ENCODE results near the gene OGFR. TPM values are rescaled to one million over a fixed set of nuclear protein-coding genes. Genes with fewer than 3 reads are reported as not detected.

The OGFR gene
- total RNA-seq, 2 experiments from 2014 or later = 71.1 to 73.4 TPM

DNA sequence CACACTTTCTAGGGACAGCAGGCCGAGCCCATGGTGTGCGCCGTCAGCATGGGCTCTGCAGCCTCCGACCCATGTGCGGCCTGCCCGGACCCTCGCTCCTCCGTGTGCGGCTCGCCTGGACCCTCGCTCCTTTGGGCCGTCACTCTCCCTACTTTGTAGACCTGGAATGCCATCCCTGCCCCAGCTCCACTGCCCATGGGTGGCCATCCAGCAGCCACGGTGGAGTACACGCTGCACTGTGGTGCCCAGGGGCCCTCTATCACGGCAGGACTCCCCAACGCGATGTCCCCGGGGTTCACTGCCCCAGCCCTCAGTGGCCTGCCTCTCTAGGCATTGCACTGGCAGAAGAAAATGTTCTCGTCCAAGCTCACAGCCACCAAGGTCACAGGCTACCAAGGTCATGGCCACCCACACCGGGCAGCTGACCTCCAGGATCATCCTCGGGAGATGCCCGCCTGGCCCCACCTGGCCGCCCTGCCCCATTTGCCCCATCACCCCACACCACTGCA lies 32.5 kb upstream of the OGFR start:
- H3K27me3 Mint-ChIP-seq = peaks cover 4% of the 10 kb centered on the region
- H3K36me3 Mint-ChIP-seq (ENCODE audit: low read depth) = no peaks in the 10 kb centered on the region
- ChIA-PET CTCF (no interaction called here), POLR2A (interaction anchor here (1.9 kb wide), 1 partner anchor 32 kb away, joined by 6 read pairs; no protein-coding TSS in a partner anchor)
- no peak overlapping the region for H3K27ac Mint-ChIP-seq
- H3K9me3 Mint-ChIP-seq = peaks cover 3% of the 10 kb centered on the region
- H3K4me3 Mint-ChIP-seq = no peak overlapping the region
- H3K4me1 Mint-ChIP-seq = peaks cover 36% of the 10 kb centered on the region
- DNase-seq = no peak

DNA sequence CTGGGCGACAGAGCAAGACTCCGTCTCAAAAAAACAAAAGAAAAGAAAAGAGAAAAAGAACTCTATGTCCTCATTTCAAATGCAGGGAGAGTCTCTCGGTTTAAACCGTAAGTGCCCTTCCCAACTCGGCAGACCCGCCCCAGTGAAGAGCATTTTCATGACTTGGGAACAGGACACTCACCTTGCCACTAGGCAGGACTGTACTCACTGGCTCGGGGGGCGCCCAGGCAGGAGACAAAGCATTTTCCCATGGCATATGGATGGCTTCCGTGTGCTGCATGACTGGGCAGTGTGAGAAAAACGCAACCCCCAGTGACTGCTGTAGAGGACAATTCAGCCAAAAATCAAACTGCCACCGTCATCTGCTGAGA lies 32.0 kb upstream of the OGFR start:
- Mint-ChIP-seq H3K36me3 (ENCODE audit: low read depth) (no peaks in the 10 kb centered on the region), H3K4me3 (no peak overlapping the region), H3K27me3 (peaks cover 4% of the 10 kb centered on the region), H3K4me1 (peaks cover 41% of the 10 kb centered on the region), H3K9me3 (peaks cover 5% of the 10 kb centered on the region), H3K27ac (no peak overlapping the region)
- ChIA-PET POLR2A (interaction anchor here (0.9 to 1.9 kb wide), 2 partner anchors 22 to 33 kb away, joined by 3 to 6 read pairs; no protein-coding TSS in a partner anchor), CTCF (no interaction called here)
- no peak for DNase-seq

DNA sequence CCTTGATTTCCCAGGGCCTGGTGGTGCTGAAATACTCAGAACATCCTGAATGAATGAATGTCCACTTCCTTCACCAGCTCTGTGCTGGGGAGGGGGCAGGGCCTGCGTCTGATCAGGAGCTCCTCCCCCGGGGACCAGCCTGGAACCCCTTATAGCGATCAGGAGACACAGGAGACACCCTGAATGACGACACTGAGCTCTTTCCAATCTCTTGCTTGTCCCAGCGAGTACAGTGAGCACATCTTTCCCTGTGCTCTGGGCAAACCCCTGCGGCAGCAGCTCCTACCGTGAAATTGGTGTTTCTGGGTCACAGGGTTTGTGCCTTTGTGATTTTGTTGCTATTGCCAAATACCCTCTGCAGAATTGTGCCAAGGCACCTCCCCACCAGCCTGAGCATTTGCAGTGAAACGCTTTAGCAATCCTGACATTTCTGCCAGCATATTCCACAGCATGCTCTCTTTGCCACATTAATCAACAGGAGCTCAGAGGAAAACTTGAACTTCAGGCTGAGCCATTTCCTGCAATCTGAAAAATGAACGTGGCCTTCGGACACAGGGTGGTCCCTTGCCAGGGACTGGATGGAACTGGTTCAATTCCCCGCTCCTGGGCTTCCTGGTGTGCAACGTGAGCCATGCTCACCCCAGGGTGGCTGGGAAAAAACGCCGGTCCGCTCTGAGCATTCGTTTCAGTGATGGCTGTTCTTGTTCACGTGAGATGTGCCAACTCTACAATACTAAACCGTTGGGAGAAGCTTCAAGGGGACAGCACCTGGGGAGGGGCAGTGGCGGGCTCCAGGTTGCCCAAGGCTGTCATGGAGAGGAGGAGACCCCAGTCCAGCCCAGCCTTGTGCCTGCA lies 31.4 kb upstream of the OGFR start:
- Mint-ChIP-seq H3K27me3 (peaks cover 4% of the 10 kb centered on the region), H3K4me3 (no peak overlapping the region), H3K4me1 (peaks cover 43% of the 10 kb centered on the region), H3K27ac (no peak overlapping the region), H3K36me3 (ENCODE audit: low read depth) (no peaks in the 10 kb centered on the region), H3K9me3 (peaks cover 5% of the 10 kb centered on the region)
- CTCF ChIA-PET = interaction anchor here (2.3 kb wide), 1 partner anchor 274 kb away, joined by 6 read pairs; no protein-coding TSS in a partner anchor
- POLR2A ChIA-PET = interaction anchor here (0.9 to 1.9 kb wide), 2 partner anchors 21 to 33 kb away, joined by 3 to 6 read pairs; no protein-coding TSS in a partner anchor
- no peak for DNase-seq

DNA sequence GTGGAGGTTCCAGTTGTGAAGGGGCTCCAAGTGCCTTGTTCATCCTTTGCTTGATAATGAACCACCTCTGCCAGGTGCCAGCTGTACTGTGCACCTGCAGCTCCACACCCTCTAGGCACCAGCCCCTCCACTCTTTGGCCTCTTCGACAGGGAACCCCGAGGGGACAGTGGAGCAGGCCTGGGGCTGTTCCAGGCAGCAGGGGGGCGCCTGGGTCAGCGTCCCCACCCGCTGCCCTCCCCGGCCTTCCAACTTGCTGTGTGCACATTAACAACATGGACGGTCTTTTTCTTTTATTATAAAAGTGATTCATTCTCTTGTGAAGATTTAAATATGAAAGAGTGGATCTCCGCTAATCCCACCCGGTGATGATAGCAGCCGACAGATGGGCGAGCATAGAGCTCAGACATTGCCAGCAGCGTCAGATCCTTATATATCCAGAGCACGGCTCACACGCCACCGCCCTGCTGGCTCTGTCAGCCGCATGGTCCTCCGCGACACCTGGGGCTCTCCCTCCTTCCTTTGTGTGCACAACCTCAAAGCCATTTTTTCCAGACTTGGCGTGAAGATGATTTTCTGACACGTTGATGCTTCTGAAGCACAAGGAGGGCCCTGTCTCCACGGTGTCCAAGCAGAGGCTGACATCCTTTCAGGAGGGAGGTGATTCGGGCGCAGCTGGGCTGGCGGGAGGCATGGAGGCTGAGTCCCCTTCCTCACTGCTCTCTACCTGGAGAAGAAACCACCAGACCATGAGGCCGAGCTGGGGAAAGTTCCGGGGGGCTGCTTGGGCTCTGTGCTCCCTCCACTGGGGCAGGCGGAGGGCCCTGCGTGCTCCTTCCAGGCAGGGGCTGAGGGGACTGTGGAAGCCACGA lies 30.6 kb upstream of the OGFR start:
- Mint-ChIP-seq H3K4me3 (no peak overlapping the region), H3K36me3 (ENCODE audit: low read depth) (no peaks in the 10 kb centered on the region), H3K27ac (no peak overlapping the region), H3K9me3 (peaks cover 5% of the 10 kb centered on the region), H3K27me3 (peaks cover 4% of the 10 kb centered on the region), H3K4me1 (peaks cover 48% of the 10 kb centered on the region)
- ChIA-PET CTCF (interaction anchor here (2.3 kb wide), 1 partner anchor 274 kb away, joined by 6 read pairs; no protein-coding TSS in a partner anchor), POLR2A (interaction anchor here (1.9 kb wide), 1 partner anchor 34 kb away, joined by 6 read pairs; no protein-coding TSS in a partner anchor)
- no peak for DNase-seq

DNA sequence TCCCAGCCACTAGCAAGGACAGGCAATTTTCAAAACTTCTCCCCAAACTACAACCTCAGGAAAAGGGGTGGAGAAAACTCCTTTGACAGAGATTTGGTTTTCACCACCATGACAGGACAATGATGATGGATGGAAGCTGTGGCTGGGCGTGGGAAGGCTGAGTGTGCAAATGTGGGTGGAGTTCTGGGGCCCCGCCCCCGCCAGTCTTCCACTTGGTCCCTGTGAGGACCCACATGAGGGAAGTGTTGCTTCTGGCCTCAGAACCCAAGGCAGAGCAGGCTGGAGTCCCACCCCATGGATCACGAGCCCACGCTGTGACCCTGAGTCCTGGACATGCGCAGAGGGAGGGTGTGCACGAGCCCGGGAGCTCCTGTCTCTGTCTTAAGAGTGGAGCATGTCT lies 29.9 kb upstream of the OGFR start:
- no peak overlapping the region for H3K27ac Mint-ChIP-seq
- H3K36me3 Mint-ChIP-seq (ENCODE audit: low read depth) = no peaks in the 10 kb centered on the region
- ChIA-PET POLR2A (interaction anchor here (2.3 kb wide), 1 partner anchor 34 kb away, joined by 7 read pairs; no protein-coding TSS in a partner anchor), CTCF (interaction anchor here (2.3 kb wide), 1 partner anchor 275 kb away, joined by 6 read pairs; no protein-coding TSS in a partner anchor)
- H3K27me3 Mint-ChIP-seq = peaks cover 4% of the 10 kb centered on the region
- H3K4me1 Mint-ChIP-seq = peaks cover 48% of the 10 kb centered on the region
- DNase-seq = no peak
- H3K9me3 Mint-ChIP-seq = peaks cover 5% of the 10 kb centered on the region
- H3K4me3 Mint-ChIP-seq = no peak overlapping the region

DNA sequence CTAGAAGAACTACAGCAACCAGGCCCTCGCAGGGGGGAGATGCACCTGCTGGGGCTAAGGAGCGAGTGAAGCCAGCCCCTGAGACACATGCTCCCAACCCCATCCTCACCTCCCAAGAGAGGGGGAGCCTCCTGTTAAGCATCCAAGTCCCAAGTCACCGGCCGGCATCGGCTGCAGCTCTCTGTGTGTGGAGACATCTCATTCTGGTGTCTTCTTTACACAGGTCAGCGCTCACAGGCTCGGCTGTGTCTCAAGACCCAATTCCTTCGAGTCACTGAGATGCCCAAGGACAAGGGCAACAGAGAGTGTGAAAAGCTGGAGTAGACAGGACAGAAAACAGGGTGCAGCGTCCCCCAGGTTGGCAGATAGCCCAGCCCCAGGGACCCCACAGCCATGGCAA lies 29.4 kb upstream of the OGFR start:
- no peak overlapping the region for H3K27ac Mint-ChIP-seq

DNA sequence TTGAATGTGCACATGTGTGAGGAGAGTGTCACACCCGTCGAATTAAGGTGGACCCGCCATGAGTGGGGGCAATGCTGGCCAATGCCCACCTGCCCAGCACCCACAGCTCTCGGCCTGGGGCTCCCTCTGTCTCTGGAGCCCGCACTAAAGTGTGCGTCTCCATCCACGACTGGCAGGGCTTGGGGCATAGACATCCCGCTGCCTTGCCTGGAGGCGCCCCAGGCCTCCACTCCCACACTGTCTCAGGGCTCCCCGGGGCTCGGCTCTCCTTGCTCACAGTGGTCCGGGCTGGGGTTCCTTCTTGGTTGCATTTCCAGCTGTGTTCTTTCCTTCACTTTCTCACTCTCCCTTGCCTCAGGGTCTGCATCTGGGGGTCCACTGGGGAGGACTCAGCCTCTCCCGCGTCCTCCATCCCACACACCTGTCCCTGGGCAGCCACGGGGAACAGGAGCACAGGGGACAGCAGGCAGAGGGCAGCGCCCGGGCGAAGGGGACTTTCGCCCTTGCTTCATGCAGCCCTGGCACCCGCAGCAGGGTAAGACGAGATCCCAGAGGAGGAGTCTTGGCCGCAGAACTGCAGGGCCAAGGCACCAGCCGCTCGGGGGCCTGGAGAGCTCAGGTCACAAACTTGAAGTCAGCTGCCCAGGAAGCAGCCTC lies 28.5 kb upstream of the OGFR start:
- peaks cover 5% of the 10 kb centered on the region for H3K9me3 Mint-ChIP-seq
- DNase-seq = no peak
- ChIA-PET POLR2A (interaction anchor here (1.1 to 2.3 kb wide), 2 partner anchors 18 to 36 kb away, joined by 3 to 7 read pairs; no protein-coding TSS in a partner anchor), CTCF (no interaction called here)
- H3K4me1 Mint-ChIP-seq = peaks cover 48% of the 10 kb centered on the region
- peaks cover 4% of the 10 kb centered on the region for H3K27me3 Mint-ChIP-seq
- no peaks in the 10 kb centered on the region for H3K36me3 Mint-ChIP-seq (ENCODE audit: low read depth)
- H3K4me3 Mint-ChIP-seq = peak overlapping the region; percentile 47
- peak overlapping the region; percentile 88 for H3K27ac Mint-ChIP-seq

More for the DNA sequence above, 29.4 kb upstream of the OGFR start:
- H3K36me3 Mint-ChIP-seq (ENCODE audit: low read depth) = no peaks in the 10 kb centered on the region
- H3K27me3 Mint-ChIP-seq = peaks cover 4% of the 10 kb centered on the region
- peaks cover 5% of the 10 kb centered on the region for H3K9me3 Mint-ChIP-seq
- no peak for DNase-seq
- no peak overlapping the region for H3K4me3 Mint-ChIP-seq
- peaks cover 48% of the 10 kb centered on the region for H3K4me1 Mint-ChIP-seq
- ChIA-PET CTCF (interaction anchor here (2.3 kb wide), 1 partner anchor 276 kb away, joined by 6 read pairs; no protein-coding TSS in a partner anchor), POLR2A (interaction anchor here (2.3 kb wide), 1 partner anchor 35 kb away, joined by 7 read pairs; no protein-coding TSS in a partner anchor)

DNA sequence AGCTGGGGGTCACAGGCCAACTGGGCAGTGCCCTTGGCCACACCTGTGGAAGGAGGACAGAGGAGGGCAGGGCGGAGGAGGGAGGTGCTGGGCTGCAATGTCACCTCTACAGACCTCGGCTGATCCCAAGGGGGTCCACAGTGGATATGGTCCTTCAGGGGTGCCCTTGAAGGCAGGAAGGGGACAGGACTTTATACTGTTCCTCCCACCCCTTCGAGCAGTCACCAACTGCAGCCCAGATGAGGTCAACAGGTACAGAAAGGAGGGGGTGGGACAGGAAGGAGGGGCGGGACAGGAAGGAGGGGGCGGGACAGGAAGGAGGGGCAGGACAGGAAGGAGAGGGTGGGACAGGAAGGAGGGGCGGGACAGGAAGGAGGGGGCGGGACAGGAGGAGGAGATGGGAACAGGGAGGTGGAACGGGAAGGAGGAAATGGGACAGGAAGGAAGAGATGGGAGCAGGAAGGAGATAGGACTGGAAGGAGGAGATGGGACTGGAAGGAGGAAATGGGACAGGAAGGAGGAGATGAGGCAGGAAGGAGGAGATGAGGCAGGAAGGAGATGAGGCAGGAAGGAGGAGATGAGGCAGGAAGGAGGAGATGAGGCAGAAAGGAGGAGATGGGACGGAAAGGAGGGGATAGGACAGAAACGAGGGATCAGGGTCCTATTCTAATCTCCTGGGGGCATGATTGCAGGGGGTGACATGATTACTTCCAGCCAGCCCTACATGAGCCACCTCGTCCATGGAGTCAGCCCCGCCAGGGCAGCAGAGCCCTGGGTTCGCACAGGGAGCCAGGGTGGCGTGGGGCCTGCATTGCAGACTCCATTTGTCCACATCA lies 27.7 kb upstream of the OGFR start:
- POLR2A ChIA-PET = interaction anchor here (1.1 to 2.3 kb wide), 2 partner anchors 17 to 36 kb away, joined by 3 to 7 read pairs; no protein-coding TSS in a partner anchor
- no peaks in the 10 kb centered on the region for H3K36me3 Mint-ChIP-seq (ENCODE audit: low read depth)
- H3K27ac Mint-ChIP-seq = peak overlapping the region; percentile 88
- CTCF ChIA-PET = no interaction called here
- DNase-seq = peak; percentile 82
- peaks cover 4% of the 10 kb centered on the region for H3K27me3 Mint-ChIP-seq
- peak overlapping the region; percentile 47 for H3K4me3 Mint-ChIP-seq
- H3K9me3 Mint-ChIP-seq = peaks cover 5% of the 10 kb centered on the region
- H3K4me1 Mint-ChIP-seq = peaks cover 48% of the 10 kb centered on the region

DNA sequence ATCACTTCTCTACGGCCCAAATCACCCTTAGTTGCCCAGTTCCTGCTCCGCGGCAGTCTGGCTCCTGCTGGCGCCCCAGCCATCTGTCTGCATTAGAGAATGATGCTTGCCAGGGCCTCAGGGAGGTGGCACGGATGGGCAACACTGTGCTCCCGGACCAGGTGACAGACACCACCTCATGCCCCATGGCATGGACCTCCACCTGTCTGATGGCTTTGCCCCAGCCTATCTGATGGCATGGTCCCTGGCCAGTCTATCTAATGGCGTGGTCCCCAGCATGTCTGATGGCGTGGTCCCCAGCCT lies 27.2 kb upstream of the OGFR start:
- CTCF ChIA-PET = no interaction called here
- no peak for DNase-seq
- H3K27me3 Mint-ChIP-seq = peaks cover 4% of the 10 kb centered on the region
- H3K4me3 Mint-ChIP-seq = no peak overlapping the region
- peaks cover 48% of the 10 kb centered on the region for H3K4me1 Mint-ChIP-seq
- no peaks in the 10 kb centered on the region for H3K36me3 Mint-ChIP-seq (ENCODE audit: low read depth)
- POLR2A ChIA-PET = no interaction called here
- H3K27ac Mint-ChIP-seq = peak overlapping the region; percentile 76
- peaks cover 5% of the 10 kb centered on the region for H3K9me3 Mint-ChIP-seq

DNA sequence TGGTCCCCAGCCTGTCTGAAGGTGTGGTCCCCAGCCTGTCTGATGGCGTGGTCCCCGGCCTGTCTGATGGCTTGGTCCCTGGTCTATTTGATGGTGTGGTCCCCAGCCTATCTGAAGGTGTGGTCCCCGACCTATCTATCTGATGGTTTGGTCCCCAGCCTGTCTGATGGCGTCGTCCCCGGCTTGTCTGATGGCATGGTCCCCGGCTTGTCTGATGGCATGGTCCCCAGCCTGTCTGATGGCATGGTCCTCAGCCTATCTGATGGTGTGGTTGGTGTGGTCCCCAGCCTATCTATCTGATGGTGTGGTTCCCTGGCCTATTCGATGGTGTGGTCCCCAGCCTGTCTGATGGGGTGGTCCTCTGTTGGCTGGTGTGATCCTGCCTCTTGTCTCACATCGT lies 26.6 kb upstream of the OGFR start:
- Mint-ChIP-seq H3K9me3 (peaks cover 5% of the 10 kb centered on the region), H3K36me3 (ENCODE audit: low read depth) (no peaks in the 10 kb centered on the region), H3K4me3 (no peak overlapping the region), H3K27me3 (peaks cover 4% of the 10 kb centered on the region), H3K27ac (peak overlapping the region; percentile 23), H3K4me1 (peaks cover 48% of the 10 kb centered on the region)
- CTCF ChIA-PET = no interaction called here
- POLR2A ChIA-PET = no interaction called here
- DNase-seq = no peak

DNA sequence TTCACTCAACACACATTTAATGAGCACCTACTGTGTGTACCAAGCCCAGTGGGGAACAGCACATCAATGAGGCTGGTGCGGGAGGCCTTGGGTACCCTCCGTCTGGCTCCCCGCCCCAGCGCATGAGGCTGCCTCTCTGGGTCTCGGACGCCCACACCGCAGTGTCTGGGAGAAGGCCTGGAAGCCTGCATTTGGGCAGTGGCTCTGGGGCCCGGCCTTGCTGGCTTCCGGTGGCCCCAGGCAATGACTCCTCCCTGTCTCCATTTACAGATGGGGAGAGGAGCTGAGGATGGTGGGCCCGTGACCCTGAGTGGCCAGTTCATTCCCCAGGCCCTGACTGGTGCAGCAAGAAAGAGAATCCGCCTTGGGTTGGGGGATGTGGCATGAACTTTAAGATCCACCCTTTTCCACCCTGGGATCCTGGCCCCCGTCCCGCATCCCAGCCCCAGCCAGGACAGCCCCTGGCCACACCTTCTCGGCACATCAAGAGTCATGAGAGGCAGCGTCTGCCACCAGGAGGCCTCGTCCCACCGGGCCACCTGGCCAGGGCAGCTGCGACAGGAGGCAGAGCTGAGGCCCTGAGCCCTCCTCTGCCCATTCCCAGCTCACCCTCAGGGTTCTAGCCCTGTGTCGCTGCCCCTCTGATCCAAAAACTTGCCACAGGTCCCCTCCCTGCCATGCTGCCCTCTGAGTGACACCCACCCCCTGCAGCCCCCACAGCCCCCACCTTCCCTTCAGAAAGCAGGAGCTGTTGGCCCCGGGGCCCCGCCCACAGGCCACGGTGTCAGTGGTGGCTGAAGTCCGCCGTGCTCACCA lies 25.8 kb upstream of the OGFR start:
- Mint-ChIP-seq H3K9me3 (peaks cover 5% of the 10 kb centered on the region), H3K27me3 (peaks cover 4% of the 10 kb centered on the region), H3K4me1 (peaks cover 44% of the 10 kb centered on the region), H3K36me3 (ENCODE audit: low read depth) (no peaks in the 10 kb centered on the region), H3K27ac (peak overlapping the region; percentile 23), H3K4me3 (no peak overlapping the region)
- POLR2A ChIA-PET = interaction anchor here (1.2 to 1.3 kb wide), 2 partner anchors 15 to 38 kb away, joined by 4 to 5 read pairs; no protein-coding TSS in a partner anchor
- DNase-seq = no peak
- CTCF ChIA-PET = no interaction called here

Measured in activated CD4-positive, alpha-beta memory T cell treated with anti-CD3 and anti-CD28 coated beads, Interleukin-2, amount 10 ng/mL, durations not matched to agents 7 days and 5 days (primary cell).